ENCODE measurements around the gene MUC20. TPM values are rescaled to one million over a fixed set of nuclear protein-coding genes. Genes with fewer than 3 reads are reported as not detected.

Gene MUC20
- total and polyA plus RNA-seq, 9 of the 15 experiments (the other 6 are each of a cell fraction or from before 2014, with no cell fraction given), result 0.03 to 0.23 (median 0.15) TPM; not detected in 3

- intact Hi-C loops (cut with micrococcal nuclease), result no loop called here
- Histone ChIP-seq H3K4me2 (ENCODE audit: insufficient read depth, low read length) (no peak overlapping the region), H3K27me3 (ENCODE audit: control insufficient read depth in 2 of 2, insufficient read depth in 2 of 2, low read length in 2 of 2) (peaks cover 22 to 79% of the 10 kb centered on the region in 2 experiments; a peak in 4 of 5 replicates), H3K36me3 (ENCODE audit: control insufficient read depth, insufficient read depth, low read length) (no peaks in the 10 kb centered on the region), H3K9ac (ENCODE audit: insufficient read depth in 1 of 2, low read depth in 2 of 2, low read length in 2 of 2) (no peak overlapping the region), H3K4me3 (no peak overlapping the region), H3K9me1 (ENCODE audit: control insufficient read depth, insufficient read depth, low read length) (no peaks in the 10 kb centered on the region), H3K9me3 (replicated peaks; ENCODE audit: control insufficient read depth, insufficient read depth, low read depth, low read length) (no peaks in the 10 kb centered on the region), H3K4me1 (replicated peaks in 1 of 2; ENCODE audit: control insufficient read depth in 2 of 2, insufficient read depth in 2 of 2, low read length in 2 of 2) (peaks cover 0 to 5% of the 10 kb centered on the region in 2 experiments; a peak in 2 of 5 replicates), H4K20me1 (replicated peaks; ENCODE audit: control insufficient read depth, insufficient read depth, low read length) (no peaks in the 10 kb centered on the region; the same call in 1 of the 2 replicates), H3K79me2 (ENCODE audit: control insufficient read depth, insufficient read depth, low read length) (no peaks in the 10 kb centered on the region), H3K27ac (ENCODE audit: extremely low read depth, low read depth, low read length) (no peak overlapping the region), H2AFZ (ENCODE audit: low read depth, low read length) (no peak overlapping the region)
- DNase-seq (ENCODE audit: extremely low read depth in 1 of 4, low spot score in 3 of 4) (no peak), FAIRE-seq (no peak), ATAC-seq (no peak)
- TF ChIP-seq ZNF175 (CRISPR knock-in tag; IDR thresholded peaks at IDR 0.05; ENCODE audit: low read depth) (no peak), CLOCK (CRISPR knock-in tag; IDR thresholded peaks at IDR 0.05; ENCODE audit: borderline replicate concordance) (no peak), EGR1 (conservative IDR thresholded peaks at IDR 0.05) (peak; percentile 44), TAF1 (IDR thresholded peaks at IDR 0.05; ENCODE audit: control insufficient read depth, extremely low read depth, insufficient read depth, low read length, severe bottlenecking) (no peak), ZNF282 (CRISPR knock-in tag; IDR thresholded peaks at IDR 0.05) (no peak), SMAD3 (CRISPR knock-in tag; conservative IDR thresholded peaks at IDR 0.05) (no peak), SMAD2 (IDR thresholded peaks at IDR 0.05; ENCODE audit: low read depth, low read length) (no peak)
- in situ Hi-C loops (cut with MboI), result no loop called here
- no TSS peak for BruUV-seq (replicated peaks)
- WGBS (ENCODE audit: insufficient coverage, low coverage, missing lambda C conversion rate), result 4% methylated on average over 18 of the region's 19 CpGs
- POLR2A ChIA-PET, result interaction anchor here (0.6 to 0.7 kb wide), 3 partner anchors 13 to 588 kb away, joined by 3 read pairs; no protein-coding TSS in a partner anchor
- CTCF ChIA-PET (ENCODE audit: low intra/inter-chr PET ratio), result no interaction called here
Observed at GRCh38 chr3:195758721-195759353, 38.1 kb downstream of the MUC20 start.
